Loucy (cell line): ENCODE data around the gene MXD4.

Experiments used
- H2AFZ ChIP-seq: fragments of 200-600 bp; sonication (generic); 2 replicates; pipeline ENCODE4 v1.6.0; 2016; ENCODE audit warnings: antibody characterized with exemption, mild to moderate bottlenecking, low read length, moderate library complexity
- H3F3A ChIP-seq: fragments of 200-600 bp; 2 replicates; pipeline ENCODE4 v1.6.0; 2016; ENCODE audit warnings: antibody characterized with exemption, low read depth, mild to moderate bottlenecking
- H3K27me3 ChIP-seq: fragments of 200-600 bp; sonication (generic); 2 replicates; pipeline ENCODE4 v1.6.1; 2014; ENCODE audit warnings: low read length, mild to moderate bottlenecking; ENCODE audit not compliant: insufficient read depth, poor library complexity, severe bottlenecking
- H3K36me3 ChIP-seq: fragments of 200-600 bp; sonication (generic); 2 replicates; pipeline ENCODE4 v1.6.1; 2016; ENCODE audit warnings: low read length; ENCODE audit not compliant: insufficient read depth
- H3K4me1 ChIP-seq: fragments of 200-600 bp; sonication (generic); 2 replicates; pipeline ENCODE4 v1.5.1; 2014; ENCODE audit warnings: low read length, mild to moderate bottlenecking; ENCODE audit not compliant: insufficient read depth, poor library complexity, severe bottlenecking
- H3K4me2 ChIP-seq: fragments of 200-600 bp; sonication (generic); 2 replicates; pipeline ENCODE4 v1.6.0; 2014; ENCODE audit warnings: antibody characterized with exemption, low read length, low read depth, mild to moderate bottlenecking; ENCODE audit not compliant: poor library complexity, severe bottlenecking
- H3K4me3 ChIP-seq: fragments of 200-600 bp; sonication (generic); 2 replicates; pipeline ENCODE4 v1.5.1; 2014; ENCODE audit warnings: low read length, mild to moderate bottlenecking, mixed read lengths; ENCODE audit not compliant: poor library complexity, severe bottlenecking
- H3K79me2 ChIP-seq: fragments of 200-600 bp; sonication (generic); 2 replicates; pipeline ENCODE4 v1.6.1; 2014; ENCODE audit warnings: low read length; ENCODE audit not compliant: insufficient read depth
- H3K9ac ChIP-seq: fragments of 200-600 bp; sonication (generic); 2 replicates; pipeline ENCODE4 v1.6.0; 2014; ENCODE audit warnings: mild to moderate bottlenecking, low read depth, low read length, moderate library complexity; ENCODE audit not compliant: poor library complexity, severe bottlenecking
- H3K9me2 ChIP-seq: fragments of 200-600 bp; sonication (generic); replicated peaks from 2 replicates; pipeline ENCODE4 v1.6.1; 2016; ENCODE audit warnings: low read depth, low read length, mixed read lengths
- H3K9me3 ChIP-seq: fragments of 200-600 bp; sonication (generic); 2 replicates; pipeline ENCODE4 v1.6.1; 2014; ENCODE audit warnings: mild to moderate bottlenecking, antibody characterized with exemption, low read length, low read depth; ENCODE audit not compliant: insufficient read depth
- H4K20me1 ChIP-seq: fragments of 200-600 bp; sonication (generic); 2 replicates; pipeline ENCODE4 v1.6.0; 2014; ENCODE audit warnings: antibody characterized with exemption, low read length, mild to moderate bottlenecking; ENCODE audit not compliant: insufficient read depth, poor library complexity, severe bottlenecking
- CTCF ChIP-seq: fragments of 200-600 bp; sonication (generic); conservative IDR thresholded peaks from 2 replicates; pipeline ENCODE4 v1.5.1; 2014; ENCODE audit warnings: mild to moderate bottlenecking, antibody characterized with exemption, low read length
- EZH2phosphoT487 ChIP-seq: fragments of 200-600 bp; IDR thresholded peaks from 2 replicates; pipeline ENCODE4 v1.6.1; 2018; ENCODE audit warnings: antibody characterized with exemption, mild to moderate bottlenecking, moderate library complexity, borderline replicate concordance

The MXD4 gene

GRCh38 chr4:2262145-2262943 lies 435 bp upstream of the MXD4 start:
- H4K20me1 ChIP-seq, result peaks cover 30% of the 10 kb centered on the region
- TF ChIP-seq EZH2phosphoT487 (no peak), CTCF (no peak)
- no peaks in the 10 kb centered on the region for H3K36me3 ChIP-seq

GRCh38 chr4:2261110-2261852 lies 628 bp downstream of the MXD4 start:
- Histone ChIP-seq H3K36me3 (peaks cover 2% of the 10 kb centered on the region; the same call in 1 of the 2 replicates), H3K79me2 (peaks cover 54% of the 10 kb centered on the region), H3K27me3 (no peaks in the 10 kb centered on the region), H2AFZ (no peak overlapping the region), H3K9ac (peak overlapping the region; percentile 79), H3K4me3 (peak overlapping the region; percentile 92), H3K9me3 (no peaks in the 10 kb centered on the region), H3K4me1 (peaks cover 22% of the 10 kb centered on the region), H3K9me2 (no peaks in the 10 kb centered on the region), H3K4me2 (peak overlapping the region; percentile 87), H3F3A (no peaks in the 10 kb centered on the region), H4K20me1 (peaks cover 38% of the 10 kb centered on the region)
- TF ChIP-seq EZH2phosphoT487 (no peak), CTCF (no peak)

More at GRCh38 chr4:2262145-2262943, 435 bp upstream of the MXD4 start:
- Histone ChIP-seq H3K9ac (peak overlapping the region; percentile 97), H3K9me3 (no peaks in the 10 kb centered on the region), H3K27me3 (no peaks in the 10 kb centered on the region), H3K4me1 (peaks cover 22% of the 10 kb centered on the region), H2AFZ (peak overlapping the region; percentile 84), H3F3A (no peaks in the 10 kb centered on the region), H3K9me2 (no peaks in the 10 kb centered on the region), H3K79me2 (peaks cover 44% of the 10 kb centered on the region), H3K4me2 (peak overlapping the region; percentile 97), H3K4me3 (peak overlapping the region; percentile 89)

GRCh38 chr4:2260344-2261109 lies 1.4 kb downstream of the MXD4 start:
- Histone ChIP-seq H3K4me1 (peaks cover 22% of the 10 kb centered on the region), H3K27me3 (no peaks in the 10 kb centered on the region), H3K9ac (peak overlapping the region; percentile 79), H3F3A (no peaks in the 10 kb centered on the region), H3K36me3 (peaks cover 3% of the 10 kb centered on the region; the same call in 1 of the 2 replicates), H4K20me1 (peaks cover 46% of the 10 kb centered on the region), H3K4me3 (peak overlapping the region; percentile 92), H3K4me2 (peak overlapping the region; percentile 87), H3K9me2 (no peaks in the 10 kb centered on the region), H2AFZ (no peak overlapping the region), H3K79me2 (peaks cover 58% of the 10 kb centered on the region), H3K9me3 (no peaks in the 10 kb centered on the region)
- TF ChIP-seq EZH2phosphoT487, result no peak
- no peak for TF ChIP-seq CTCF
